OCI-LY1 (cell line): Measurements from ENCODE around the gene NSD2.
"Not testable (repeated sequence)": the region's sequence is repeated elsewhere in the genome, so short reads cannot be mapped to it uniquely, and the experiment has no call there.

Experiments
- H2AFZ ChIP-seq: fragments of 200-600 bp; sonication (generic), shearing (Covaris generic); 2 replicates; pipeline ENCODE4 v1.6.0; 2014; ENCODE audit warnings: antibody characterized with exemption, mild to moderate bottlenecking, low read length
- H3F3A ChIP-seq: fragments of 200-600 bp; sonication (generic), shearing (Covaris generic); 2 replicates; pipeline ENCODE4 v1.6.0; 2014; ENCODE audit warnings: mild to moderate bottlenecking, antibody characterized with exemption, low read length, moderate library complexity; ENCODE audit not compliant: insufficient read depth
- H3K27ac ChIP-seq: fragments of 200-600 bp; sonication (generic); 2 replicates; pipeline ENCODE4 v1.5.1; 2014; ENCODE audit warnings: low read length, mixed run types, mild to moderate bottlenecking, low read depth; ENCODE audit not compliant: poor library complexity, severe bottlenecking
- H3K27me3 ChIP-seq: fragments of 200-600 bp; sonication (generic); 2 replicates; pipeline ENCODE4 v1.6.0; 2014; ENCODE audit warnings: antibody characterized with exemption, mild to moderate bottlenecking, low read length, moderate library complexity; ENCODE audit not compliant: insufficient read depth
- H3K36me3 ChIP-seq: fragments of 200-600 bp; sonication (generic); 2 replicates; pipeline ENCODE4 v1.6.1; 2014; ENCODE audit warnings: mild to moderate bottlenecking, antibody characterized with exemption, low read length, moderate library complexity, mixed read lengths; ENCODE audit not compliant: insufficient read depth
- H3K4me1 ChIP-seq: fragments of 200-600 bp; sonication (generic); 2 replicates; pipeline ENCODE4 v1.5.1; 2014; ENCODE audit warnings: mild to moderate bottlenecking, low read length, moderate library complexity; ENCODE audit not compliant: insufficient read depth, severe bottlenecking
- H3K4me2 ChIP-seq: fragments of 200-600 bp; sonication (generic), shearing (Covaris generic); 2 replicates; pipeline ENCODE4 v1.6.1; 2014; ENCODE audit warnings: low read length
- H3K4me3 ChIP-seq: fragments of 200-600 bp; sonication (generic); 2 replicates; pipeline ENCODE4 v1.5.1; 2014; ENCODE audit warnings: low read length, low read depth, mild to moderate bottlenecking, mixed read lengths; ENCODE audit not compliant: poor library complexity, severe bottlenecking
- H3K79me2 ChIP-seq: fragments of 200-600 bp; shearing (Covaris generic); 2 replicates; pipeline ENCODE4 v1.6.1; 2016; ENCODE audit warnings: mixed run types, low read length, mixed read lengths; ENCODE audit not compliant: insufficient read depth
- H3K9ac ChIP-seq: fragments of 200-600 bp; sonication (generic), shearing (Covaris generic); 2 replicates; pipeline ENCODE4 v1.6.1; 2014; ENCODE audit warnings: mild to moderate bottlenecking, low read length, mixed read lengths
- H3K9me2 ChIP-seq: fragments of 200-600 bp; sonication (generic), shearing (Covaris generic); 2 replicates; pipeline ENCODE4 v1.6.1; 2014; ENCODE audit warnings: low read depth, mild to moderate bottlenecking, low read length, mixed read lengths
- H3K9me3 ChIP-seq: fragments of 200-600 bp; shearing (Covaris generic); 2 replicates; pipeline ENCODE4 v1.6.1; 2014; ENCODE audit warnings: low read length, mixed read lengths
- H4K20me1 ChIP-seq: fragments of 200-600 bp; sonication (generic), shearing (Covaris generic); 2 replicates; pipeline ENCODE4 v1.6.0; 2016; ENCODE audit warnings: mild to moderate bottlenecking, low read length; ENCODE audit not compliant: insufficient read depth
- EZH2 ChIP-seq: fragments of 200-600 bp; sonication (generic), shearing (Covaris generic); IDR thresholded peaks from 2 replicates; pipeline ENCODE4 v1.8.0; 2017; ENCODE audit warnings: borderline replicate concordance, mixed run types, mild to moderate bottlenecking, antibody characterized with exemption, low read length, moderate library complexity, mixed read lengths
- TF ChIP-seq, protein P1 (sequence below): fragments of 200-600 bp; sonication (generic), shearing (Covaris generic); IDR thresholded peaks from 2 replicates; pipeline ENCODE4 v1.5.1; 2017; ENCODE audit warnings: mild to moderate bottlenecking, antibody characterized with exemption, low read length, moderate library complexity, mixed read lengths

Gene NSD2

DNA sequence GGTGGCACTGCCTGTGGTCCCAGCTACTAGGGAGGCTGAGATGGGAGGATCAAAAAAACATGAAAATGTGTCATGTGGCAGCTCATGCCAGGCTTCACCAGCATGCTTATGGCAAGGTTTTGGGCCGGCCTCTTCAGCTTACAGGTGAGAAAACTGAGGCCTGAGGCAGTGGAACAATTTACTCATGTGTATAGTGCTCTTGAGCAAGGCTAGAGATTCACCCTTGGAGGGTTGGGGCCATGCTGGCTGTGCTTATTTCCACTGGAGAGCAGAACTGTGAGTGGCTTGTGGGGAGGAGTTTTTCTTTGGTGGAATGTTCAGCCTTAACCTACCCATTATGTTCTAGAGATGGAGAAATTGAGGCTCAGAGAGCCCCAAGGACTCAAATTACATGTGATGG is 31.8 kb downstream of the NSD2 start:
- H3K27me3 ChIP-seq, result no peaks in the 10 kb centered on the region
- H3F3A ChIP-seq, result peaks cover 4% of the 10 kb centered on the region
- no peak overlapping the region for H2AFZ ChIP-seq
- no peak overlapping the region for H3K27ac ChIP-seq
- H3K9ac ChIP-seq, result no peak overlapping the region
- H3K9me2 ChIP-seq, result no peaks in the 10 kb centered on the region
- peaks cover 27% of the 10 kb centered on the region for H3K79me2 ChIP-seq
- H3K9me3 ChIP-seq, result no peaks in the 10 kb centered on the region
- no peak overlapping the region for H3K4me2 ChIP-seq
- H4K20me1 ChIP-seq, result no peaks in the 10 kb centered on the region
- H3K4me3 ChIP-seq, result no peak overlapping the region
- TF ChIP-seq EZH2, result no peak
- peaks cover 17% of the 10 kb centered on the region for H3K4me1 ChIP-seq
- peaks cover 68% of the 10 kb centered on the region for H3K36me3 ChIP-seq

DNA sequence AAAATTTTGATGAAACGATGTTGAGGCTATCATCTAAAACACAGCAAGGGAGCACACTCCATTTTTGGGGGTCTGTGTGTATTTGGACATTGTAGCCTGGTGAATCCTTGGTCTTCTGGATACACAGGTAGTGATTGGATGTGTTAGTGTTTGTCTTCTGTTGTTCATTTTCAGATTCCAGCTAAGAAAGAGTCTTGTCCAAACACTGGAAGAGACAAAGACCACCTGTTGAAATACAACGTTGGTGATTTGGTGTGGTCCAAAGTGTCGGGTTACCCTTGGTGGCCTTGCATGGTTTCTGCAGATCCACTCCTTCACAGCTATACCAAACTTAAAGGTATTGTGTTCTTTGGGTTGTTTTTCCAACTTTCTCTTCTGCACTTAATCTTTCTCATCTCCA is 32.8 kb downstream of the NSD2 start:
- no peak overlapping the region for H2AFZ ChIP-seq
- H4K20me1 ChIP-seq, result no peaks in the 10 kb centered on the region
- H3K79me2 ChIP-seq, result peaks cover 26% of the 10 kb centered on the region
- H3K9me2 ChIP-seq, result no peaks in the 10 kb centered on the region
- H3K27me3 ChIP-seq, result no peaks in the 10 kb centered on the region
- no peak overlapping the region for H3K9ac ChIP-seq
- peaks cover under 1% of the 10 kb centered on the region; the same call in 1 of the 2 replicates for H3F3A ChIP-seq
- H3K36me3 ChIP-seq, result peaks cover 72% of the 10 kb centered on the region
- H3K9me3 ChIP-seq, result no peaks in the 10 kb centered on the region
- no peak overlapping the region for H3K4me3 ChIP-seq
- TF ChIP-seq, protein P1, sequence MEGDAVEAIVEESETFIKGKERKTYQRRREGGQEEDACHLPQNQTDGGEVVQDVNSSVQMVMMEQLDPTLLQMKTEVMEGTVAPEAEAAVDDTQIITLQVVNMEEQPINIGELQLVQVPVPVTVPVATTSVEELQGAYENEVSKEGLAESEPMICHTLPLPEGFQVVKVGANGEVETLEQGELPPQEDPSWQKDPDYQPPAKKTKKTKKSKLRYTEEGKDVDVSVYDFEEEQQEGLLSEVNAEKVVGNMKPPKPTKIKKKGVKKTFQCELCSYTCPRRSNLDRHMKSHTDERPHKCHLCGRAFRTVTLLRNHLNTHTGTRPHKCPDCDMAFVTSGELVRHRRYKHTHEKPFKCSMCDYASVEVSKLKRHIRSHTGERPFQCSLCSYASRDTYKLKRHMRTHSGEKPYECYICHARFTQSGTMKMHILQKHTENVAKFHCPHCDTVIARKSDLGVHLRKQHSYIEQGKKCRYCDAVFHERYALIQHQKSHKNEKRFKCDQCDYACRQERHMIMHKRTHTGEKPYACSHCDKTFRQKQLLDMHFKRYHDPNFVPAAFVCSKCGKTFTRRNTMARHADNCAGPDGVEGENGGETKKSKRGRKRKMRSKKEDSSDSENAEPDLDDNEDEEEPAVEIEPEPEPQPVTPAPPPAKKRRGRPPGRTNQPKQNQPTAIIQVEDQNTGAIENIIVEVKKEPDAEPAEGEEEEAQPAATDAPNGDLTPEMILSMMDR, result no peak
- no peak for TF ChIP-seq EZH2
- H3K4me1 ChIP-seq, result peaks cover 7% of the 10 kb centered on the region
- H3K4me2 ChIP-seq, result no peak overlapping the region
- H3K27ac ChIP-seq, result no peak overlapping the region

DNA sequence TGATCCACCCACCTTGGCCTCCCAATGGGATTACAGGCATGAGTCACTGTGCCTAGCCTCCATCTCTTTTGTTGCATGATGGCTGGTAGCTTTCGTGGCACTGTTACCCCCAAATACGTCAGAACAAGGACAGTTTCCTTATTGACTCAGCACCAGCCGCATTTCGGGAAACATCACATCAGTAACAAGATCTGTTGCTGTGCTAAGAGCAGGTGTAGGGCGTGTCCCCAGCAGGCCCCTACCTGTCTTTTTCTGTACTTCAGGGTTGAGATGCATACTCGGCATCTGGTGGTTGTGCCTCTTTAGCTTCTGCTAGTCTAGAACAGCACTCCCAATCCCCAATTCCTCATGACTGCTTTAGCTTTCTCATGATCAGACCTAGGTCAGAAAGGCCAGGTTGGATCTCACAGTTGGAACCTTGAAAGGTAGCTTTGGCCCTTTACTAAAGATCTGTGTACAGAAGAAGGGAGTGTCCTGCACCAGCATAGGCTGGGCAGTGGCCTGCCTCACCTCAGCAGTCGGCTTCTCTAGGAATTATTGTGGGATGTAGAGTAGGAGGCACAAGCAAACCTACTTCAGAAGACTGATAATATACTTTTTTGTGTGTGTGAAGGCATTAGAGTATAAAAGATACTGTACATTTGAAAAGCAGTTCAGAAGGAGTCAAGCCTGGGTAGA is 36.8 kb downstream of the NSD2 start:
- H3K36me3 ChIP-seq, result peaks cover 46% of the 10 kb centered on the region

DNA sequence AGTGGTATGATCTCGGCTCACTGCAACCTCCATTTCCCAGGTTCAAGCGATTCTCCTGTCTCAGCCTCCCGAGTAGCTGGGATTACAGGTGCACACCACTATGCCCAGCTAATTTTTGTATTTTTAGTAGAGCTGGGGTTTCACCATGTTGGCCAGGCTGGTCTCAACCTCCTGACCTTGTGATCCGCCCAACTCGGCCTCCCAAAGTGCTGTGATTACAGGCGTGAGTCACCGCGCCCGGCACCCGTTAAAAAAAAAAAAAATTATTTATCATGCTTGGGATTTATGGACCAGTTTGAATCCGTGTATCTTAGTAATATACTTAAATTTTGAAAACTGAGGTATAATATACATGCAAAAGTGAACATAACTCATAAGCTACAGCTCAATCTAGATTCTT is 38.5 kb downstream of the NSD2 start:
- not testable (repeated sequence) for H3F3A ChIP-seq, H3K27me3 ChIP-seq, H2AFZ ChIP-seq, H3K9ac ChIP-seq, H3K4me2 ChIP-seq, H3K79me2 ChIP-seq, H3K4me1 ChIP-seq, H3K9me3 ChIP-seq, H3K27ac ChIP-seq, H3K4me3 ChIP-seq, H3K9me2 ChIP-seq, H4K20me1 ChIP-seq
- H3K36me3 ChIP-seq, result peaks cover 44% of the 10 kb centered on the region

More for the DNA sequence above, 36.8 kb downstream of the NSD2 start:
- no peak overlapping the region for H3K4me2 ChIP-seq
- H3K79me2 ChIP-seq, result peaks cover 4% of the 10 kb centered on the region
- no peaks in the 10 kb centered on the region for H3K9me3 ChIP-seq
- no peaks in the 10 kb centered on the region for H4K20me1 ChIP-seq
- no peaks in the 10 kb centered on the region for H3K4me1 ChIP-seq
- H2AFZ ChIP-seq, result no peak overlapping the region
- H3F3A ChIP-seq, result no peaks in the 10 kb centered on the region
- no peaks in the 10 kb centered on the region for H3K27me3 ChIP-seq
- no peak overlapping the region for H3K9ac ChIP-seq
- TF ChIP-seq, protein P1, result no peak
- TF ChIP-seq EZH2, result no peak
- H3K27ac ChIP-seq, result no peak overlapping the region
- no peak overlapping the region for H3K4me3 ChIP-seq
- no peaks in the 10 kb centered on the region for H3K9me2 ChIP-seq
